ENCODE measurements around the gene COX8A. TPM values are rescaled to one million over a fixed set of nuclear protein-coding genes. Genes with fewer than 3 reads are reported as not detected.

Gene COX8A
- total RNA-seq, 1 experiment from 2014 or later = 587 TPM

DNA sequence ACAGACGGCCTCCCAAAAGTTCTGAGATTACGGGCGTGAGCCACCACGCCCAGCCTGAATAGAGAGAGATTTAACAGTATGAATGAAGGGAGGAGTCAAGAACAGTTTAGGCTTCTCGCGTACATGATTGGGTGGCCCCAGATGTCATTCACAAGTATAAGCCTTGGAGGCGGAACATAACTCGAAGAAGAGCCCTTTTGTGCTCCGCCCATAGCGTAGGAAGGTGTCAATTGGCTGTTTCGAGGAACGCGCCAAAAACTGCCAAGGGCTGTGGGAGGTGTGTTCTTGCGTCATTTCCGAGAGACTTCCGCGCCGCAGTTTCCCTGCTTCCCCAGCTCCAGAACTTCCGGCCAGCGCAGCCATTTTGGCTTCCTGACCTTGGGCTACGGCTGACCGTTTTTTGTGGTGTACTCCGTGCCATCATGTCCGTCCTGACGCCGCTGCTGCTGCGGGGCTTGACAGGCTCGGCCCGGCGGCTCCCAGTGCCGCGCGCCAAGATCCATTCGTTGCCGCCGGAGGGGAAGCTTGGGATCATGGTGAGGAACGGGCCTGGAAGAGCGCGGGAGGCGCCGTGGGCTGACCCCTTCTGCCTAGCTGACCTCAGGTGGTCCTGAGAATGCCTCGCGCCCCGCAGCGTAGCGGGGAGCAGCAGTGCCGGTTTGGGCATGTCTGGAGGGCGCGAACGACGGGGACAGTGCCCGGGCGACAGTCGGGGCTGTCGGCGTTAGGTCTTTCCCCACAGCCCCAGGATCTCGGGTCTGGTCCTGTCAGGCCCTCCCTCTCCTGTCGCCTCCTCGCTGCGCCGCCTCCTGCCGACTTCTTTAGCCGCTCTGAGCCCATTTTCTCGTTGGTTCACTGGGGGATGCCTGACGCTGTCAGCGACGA, at the start of gene COX8A (continued):
- TF ChIP-seq, protein P1, sequence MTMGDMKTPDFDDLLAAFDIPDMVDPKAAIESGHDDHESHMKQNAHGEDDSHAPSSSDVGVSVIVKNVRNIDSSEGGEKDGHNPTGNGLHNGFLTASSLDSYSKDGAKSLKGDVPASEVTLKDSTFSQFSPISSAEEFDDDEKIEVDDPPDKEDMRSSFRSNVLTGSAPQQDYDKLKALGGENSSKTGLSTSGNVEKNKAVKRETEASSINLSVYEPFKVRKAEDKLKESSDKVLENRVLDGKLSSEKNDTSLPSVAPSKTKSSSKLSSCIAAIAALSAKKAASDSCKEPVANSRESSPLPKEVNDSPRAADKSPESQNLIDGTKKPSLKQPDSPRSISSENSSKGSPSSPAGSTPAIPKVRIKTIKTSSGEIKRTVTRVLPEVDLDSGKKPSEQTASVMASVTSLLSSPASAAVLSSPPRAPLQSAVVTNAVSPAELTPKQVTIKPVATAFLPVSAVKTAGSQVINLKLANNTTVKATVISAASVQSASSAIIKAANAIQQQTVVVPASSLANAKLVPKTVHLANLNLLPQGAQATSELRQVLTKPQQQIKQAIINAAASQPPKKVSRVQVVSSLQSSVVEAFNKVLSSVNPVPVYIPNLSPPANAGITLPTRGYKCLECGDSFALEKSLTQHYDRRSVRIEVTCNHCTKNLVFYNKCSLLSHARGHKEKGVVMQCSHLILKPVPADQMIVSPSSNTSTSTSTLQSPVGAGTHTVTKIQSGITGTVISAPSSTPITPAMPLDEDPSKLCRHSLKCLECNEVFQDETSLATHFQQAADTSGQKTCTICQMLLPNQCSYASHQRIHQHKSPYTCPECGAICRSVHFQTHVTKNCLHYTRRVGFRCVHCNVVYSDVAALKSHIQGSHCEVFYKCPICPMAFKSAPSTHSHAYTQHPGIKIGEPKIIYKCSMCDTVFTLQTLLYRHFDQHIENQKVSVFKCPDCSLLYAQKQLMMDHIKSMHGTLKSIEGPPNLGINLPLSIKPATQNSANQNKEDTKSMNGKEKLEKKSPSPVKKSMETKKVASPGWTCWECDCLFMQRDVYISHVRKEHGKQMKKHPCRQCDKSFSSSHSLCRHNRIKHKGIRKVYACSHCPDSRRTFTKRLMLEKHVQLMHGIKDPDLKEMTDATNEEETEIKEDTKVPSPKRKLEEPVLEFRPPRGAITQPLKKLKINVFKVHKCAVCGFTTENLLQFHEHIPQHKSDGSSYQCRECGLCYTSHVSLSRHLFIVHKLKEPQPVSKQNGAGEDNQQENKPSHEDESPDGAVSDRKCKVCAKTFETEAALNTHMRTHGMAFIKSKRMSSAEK (CRISPR knock-in tag; IDR thresholded peaks at IDR 0.05; ENCODE audit: borderline replicate concordance) = no peak
- TF ChIP-seq NFE2L1 (CRISPR knock-in tag; IDR thresholded peaks at IDR 0.05) (peak; percentile 28; the same call in 1 of the 2 replicates), NR2C2 (CRISPR knock-in tag; IDR thresholded peaks at IDR 0.05) (no peak), SMAD4 (CRISPR knock-in tag; IDR thresholded peaks at IDR 0.05) (no peak), NFYB (CRISPR knock-in tag; conservative IDR thresholded peaks at IDR 0.05; ENCODE audit: low read depth) (peak; percentile 72)
- TF ChIP-seq, protein P2, sequence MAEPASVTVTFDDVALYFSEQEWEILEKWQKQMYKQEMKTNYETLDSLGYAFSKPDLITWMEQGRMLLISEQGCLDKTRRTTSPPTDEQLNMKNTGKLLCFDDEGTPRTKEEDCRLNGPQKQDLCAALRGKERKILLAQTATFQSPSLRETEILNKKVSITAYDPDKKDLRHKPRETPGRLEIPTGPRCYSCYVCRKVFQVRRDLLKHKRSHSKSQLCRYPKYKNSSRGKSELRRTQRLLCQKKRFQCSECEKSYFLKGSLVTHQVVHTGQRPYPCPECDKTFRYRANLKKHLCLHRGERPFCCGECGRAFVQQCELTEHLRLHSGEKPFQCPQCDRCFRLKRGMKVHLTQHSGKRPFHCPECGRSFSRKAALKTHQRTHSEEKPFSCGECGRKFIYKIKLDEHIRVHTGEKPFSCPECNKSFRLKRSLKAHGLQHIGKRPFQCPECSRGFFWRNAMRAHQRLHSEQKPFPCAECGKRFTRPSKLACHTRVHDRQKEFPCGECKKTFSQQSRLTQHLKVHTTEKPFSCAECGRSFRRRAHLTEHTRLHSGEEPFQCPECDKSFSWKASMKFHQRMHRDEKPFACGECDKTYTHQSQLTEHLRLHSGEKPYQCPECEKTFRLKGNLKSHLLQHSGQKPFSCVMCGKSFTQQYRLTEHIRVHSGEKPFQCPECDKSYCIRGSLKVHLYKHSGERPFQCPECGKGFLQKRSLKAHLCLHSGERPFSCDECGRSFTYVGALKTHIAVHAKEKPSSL (CRISPR knock-in tag; conservative IDR thresholded peaks at IDR 0.05) = no peak

DNA sequence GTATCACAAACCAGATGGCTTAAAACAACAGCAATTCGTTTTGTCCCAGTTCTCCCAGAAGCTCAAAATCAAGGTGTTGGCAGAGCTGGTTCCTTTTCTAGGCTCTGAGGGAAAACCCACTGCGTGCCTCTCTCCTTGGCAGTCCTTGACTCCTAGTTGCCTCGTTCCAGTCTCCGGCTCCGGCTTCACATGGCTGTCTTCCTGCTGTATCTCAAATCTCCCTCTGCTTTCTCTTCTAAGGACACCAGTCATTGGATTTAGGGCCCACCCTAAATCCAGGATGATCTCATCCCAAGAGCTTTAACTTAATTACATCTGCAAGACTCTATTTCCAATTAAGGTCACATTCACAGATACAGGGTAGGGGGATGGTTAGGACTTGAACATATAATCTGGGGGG, 44.8 kb upstream of the COX8A start:
- H3K4me1 Mint-ChIP-seq = peaks cover 5% of the 10 kb centered on the region; the same call in 1 of the 2 replicates
- ChIA-PET CTCF (interaction anchor here (1.5 kb wide), 1 partner anchor 9 kb away, joined by 6 read pairs; no protein-coding TSS in a partner anchor), POLR2A (no interaction called here)
- no peak overlapping the region for H3K4me3 Mint-ChIP-seq
- DNase-seq (ENCODE audit: low spot score) (no peak), ATAC-seq (no peak)
- TF ChIP-seq KAT7 (CRISPR knock-in tag; IDR thresholded peaks at IDR 0.05; ENCODE audit: borderline replicate concordance) = no peak
- no peak for TF ChIP-seq ZNF423 (CRISPR knock-in tag; IDR thresholded peaks at IDR 0.05)
- no peak for TF ChIP-seq ELF4 (CRISPR knock-in tag; IDR thresholded peaks at IDR 0.05; ENCODE audit: low read depth)
- TF ChIP-seq CBFB (CRISPR knock-in tag; IDR thresholded peaks at IDR 0.05; ENCODE audit: low read depth) = no peak
- no peak for TF ChIP-seq ZNF263 (CRISPR knock-in tag; IDR thresholded peaks at IDR 0.05; ENCODE audit: low read depth)
- TF ChIP-seq, protein P3, sequence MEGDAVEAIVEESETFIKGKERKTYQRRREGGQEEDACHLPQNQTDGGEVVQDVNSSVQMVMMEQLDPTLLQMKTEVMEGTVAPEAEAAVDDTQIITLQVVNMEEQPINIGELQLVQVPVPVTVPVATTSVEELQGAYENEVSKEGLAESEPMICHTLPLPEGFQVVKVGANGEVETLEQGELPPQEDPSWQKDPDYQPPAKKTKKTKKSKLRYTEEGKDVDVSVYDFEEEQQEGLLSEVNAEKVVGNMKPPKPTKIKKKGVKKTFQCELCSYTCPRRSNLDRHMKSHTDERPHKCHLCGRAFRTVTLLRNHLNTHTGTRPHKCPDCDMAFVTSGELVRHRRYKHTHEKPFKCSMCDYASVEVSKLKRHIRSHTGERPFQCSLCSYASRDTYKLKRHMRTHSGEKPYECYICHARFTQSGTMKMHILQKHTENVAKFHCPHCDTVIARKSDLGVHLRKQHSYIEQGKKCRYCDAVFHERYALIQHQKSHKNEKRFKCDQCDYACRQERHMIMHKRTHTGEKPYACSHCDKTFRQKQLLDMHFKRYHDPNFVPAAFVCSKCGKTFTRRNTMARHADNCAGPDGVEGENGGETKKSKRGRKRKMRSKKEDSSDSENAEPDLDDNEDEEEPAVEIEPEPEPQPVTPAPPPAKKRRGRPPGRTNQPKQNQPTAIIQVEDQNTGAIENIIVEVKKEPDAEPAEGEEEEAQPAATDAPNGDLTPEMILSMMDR (IDR thresholded peaks at IDR 0.05) = no peak
- TF ChIP-seq GTF2I (CRISPR knock-in tag; conservative IDR thresholded peaks at IDR 0.05) = no peak
- TF ChIP-seq, protein P4, sequence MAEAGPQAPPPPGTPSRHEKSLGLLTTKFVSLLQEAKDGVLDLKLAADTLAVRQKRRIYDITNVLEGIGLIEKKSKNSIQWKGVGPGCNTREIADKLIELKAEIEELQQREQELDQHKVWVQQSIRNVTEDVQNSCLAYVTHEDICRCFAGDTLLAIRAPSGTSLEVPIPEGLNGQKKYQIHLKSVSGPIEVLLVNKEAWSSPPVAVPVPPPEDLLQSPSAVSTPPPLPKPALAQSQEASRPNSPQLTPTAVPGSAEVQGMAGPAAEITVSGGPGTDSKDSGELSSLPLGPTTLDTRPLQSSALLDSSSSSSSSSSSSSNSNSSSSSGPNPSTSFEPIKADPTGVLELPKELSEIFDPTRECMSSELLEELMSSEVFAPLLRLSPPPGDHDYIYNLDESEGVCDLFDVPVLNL (CRISPR knock-in tag; IDR thresholded peaks at IDR 0.05; ENCODE audit: borderline replicate concordance, low read depth) = no peak
- no peaks in the 10 kb centered on the region for H3K36me3 Mint-ChIP-seq
- peaks cover 63% of the 10 kb centered on the region for H3K27me3 Mint-ChIP-seq (ENCODE audit: low read depth)
- H3K9me3 Mint-ChIP-seq = no peaks in the 10 kb centered on the region; the same call in 1 of the 2 replicates
- H3K27ac Mint-ChIP-seq = no peak overlapping the region
